Pericardium fibroblast (primary cell): ENCODE data around the gene NRIP1. TPM values are rescaled to one million over a fixed set of nuclear protein-coding genes. Genes with fewer than 3 reads are reported as not detected.

ENCODE experiments used
- total RNA-seq: library from RNA; depleted of rRNA; stranded (reverse); fragments of >200 nt; gene quantifications from 2 replicates; pipeline ENCODE4 v1.2.3, GENCODE V29; 2015

The NRIP1 gene, protein sequence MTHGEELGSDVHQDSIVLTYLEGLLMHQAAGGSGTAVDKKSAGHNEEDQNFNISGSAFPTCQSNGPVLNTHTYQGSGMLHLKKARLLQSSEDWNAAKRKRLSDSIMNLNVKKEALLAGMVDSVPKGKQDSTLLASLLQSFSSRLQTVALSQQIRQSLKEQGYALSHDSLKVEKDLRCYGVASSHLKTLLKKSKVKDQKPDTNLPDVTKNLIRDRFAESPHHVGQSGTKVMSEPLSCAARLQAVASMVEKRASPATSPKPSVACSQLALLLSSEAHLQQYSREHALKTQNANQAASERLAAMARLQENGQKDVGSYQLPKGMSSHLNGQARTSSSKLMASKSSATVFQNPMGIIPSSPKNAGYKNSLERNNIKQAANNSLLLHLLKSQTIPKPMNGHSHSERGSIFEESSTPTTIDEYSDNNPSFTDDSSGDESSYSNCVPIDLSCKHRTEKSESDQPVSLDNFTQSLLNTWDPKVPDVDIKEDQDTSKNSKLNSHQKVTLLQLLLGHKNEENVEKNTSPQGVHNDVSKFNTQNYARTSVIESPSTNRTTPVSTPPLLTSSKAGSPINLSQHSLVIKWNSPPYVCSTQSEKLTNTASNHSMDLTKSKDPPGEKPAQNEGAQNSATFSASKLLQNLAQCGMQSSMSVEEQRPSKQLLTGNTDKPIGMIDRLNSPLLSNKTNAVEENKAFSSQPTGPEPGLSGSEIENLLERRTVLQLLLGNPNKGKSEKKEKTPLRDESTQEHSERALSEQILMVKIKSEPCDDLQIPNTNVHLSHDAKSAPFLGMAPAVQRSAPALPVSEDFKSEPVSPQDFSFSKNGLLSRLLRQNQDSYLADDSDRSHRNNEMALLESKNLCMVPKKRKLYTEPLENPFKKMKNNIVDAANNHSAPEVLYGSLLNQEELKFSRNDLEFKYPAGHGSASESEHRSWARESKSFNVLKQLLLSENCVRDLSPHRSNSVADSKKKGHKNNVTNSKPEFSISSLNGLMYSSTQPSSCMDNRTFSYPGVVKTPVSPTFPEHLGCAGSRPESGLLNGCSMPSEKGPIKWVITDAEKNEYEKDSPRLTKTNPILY (N-terminal part only)
- 10.6 and 15.7 TPM in 2 replicates for total RNA-seq

DNA sequence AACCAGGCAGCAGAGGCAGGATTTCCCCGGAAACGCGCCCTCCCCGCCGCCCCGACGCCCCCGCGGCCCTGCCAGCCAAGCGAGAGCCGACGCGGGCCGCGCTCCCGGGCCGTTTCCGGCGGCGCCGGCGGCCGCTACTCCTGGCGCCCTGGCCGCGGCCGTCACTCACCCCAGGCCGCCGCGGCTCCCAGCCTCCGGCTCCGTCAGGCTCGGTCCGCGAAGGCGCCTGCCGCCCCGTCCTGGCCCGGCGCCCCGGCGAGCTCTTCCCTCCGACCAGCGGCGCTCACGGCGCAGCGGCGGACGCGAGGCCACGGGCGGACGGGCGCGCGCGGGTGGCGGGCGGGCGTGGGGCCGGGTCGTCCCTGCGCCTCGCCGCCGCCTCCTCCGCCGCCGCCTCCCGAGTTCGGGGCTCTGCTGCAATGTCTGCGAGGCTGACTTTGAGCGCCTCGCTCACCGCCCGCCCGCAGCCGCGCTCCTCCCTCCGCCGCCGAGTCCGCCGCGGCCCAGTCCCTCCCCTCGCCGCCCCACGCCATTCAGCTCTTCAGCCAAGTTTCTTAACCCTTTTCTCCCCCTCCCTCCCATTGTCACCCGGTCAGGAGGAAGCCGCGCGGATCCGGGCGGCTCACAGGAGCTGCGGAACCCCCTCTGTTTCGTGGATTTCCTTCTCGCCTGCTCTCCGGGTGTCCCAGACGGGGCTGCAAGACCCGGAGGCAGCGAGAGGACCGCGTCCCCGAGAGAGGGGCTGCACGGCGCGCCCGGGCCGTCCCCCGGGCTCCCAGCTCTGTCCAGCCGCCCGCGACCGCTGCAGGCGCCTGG is at the start of gene NRIP1:
TSS of gene NRIP1 (minus strand) at position 425 of the 816 bp plus-strand sequence. CDS start 96,808 bp downstream, outside the sequence.

